GM10266 (cell line): ENCODE results near the gene WHRN.

Experiments used
- DNase-seq: peaks from one replicate; pipeline ENCODE4 v3.0.0; 2012; ENCODE audit errors: extremely low spot score
- CTCF ChIP-seq: IDR thresholded peaks from 2 replicates; pipeline ENCODE4 v1.5.1; 2012; ENCODE audit warnings: mild to moderate bottlenecking, low read depth; ENCODE audit not compliant: control insufficient read depth, insufficient read depth; ENCODE audit errors: missing control alignments

The WHRN gene

GRCh38 chr9:114491430-114492003, 13.8 kb downstream of the WHRN start:
- TF ChIP-seq CTCF: no peak

GRCh38 chr9:114489928-114490327, 15.3 kb downstream of the WHRN start:
- no peak for DNase-seq
- no peak for TF ChIP-seq CTCF

More at GRCh38 chr9:114491430-114492003, 13.8 kb downstream of the WHRN start:
- no peak for DNase-seq

GRCh38 chr9:114488398-114489129, 16.7 kb downstream of the WHRN start:
- peak; percentile 36 for DNase-seq
- no peak for TF ChIP-seq CTCF

GRCh38 chr9:114487607-114488300, 17.5 kb downstream of the WHRN start:
- peak; percentile 89 for TF ChIP-seq CTCF
- peak; percentile 71 for DNase-seq

GRCh38 chr9:114486205-114486963, 18.9 kb downstream of the WHRN start:
- no peak for DNase-seq
- no peak for TF ChIP-seq CTCF

- TF ChIP-seq CTCF: no peak
- DNase-seq: peak; percentile 62
These were observed 20.3 kb downstream of the WHRN start for GRCh38 chr9:114484854-114485443.
